Panc1 (cell line): Measurements from ENCODE around the gene GTPBP1.

Experiments used
- TCF7L2 ChIP-seq: IDR thresholded peaks from 2 replicates; pipeline ENCODE4 v1.6.1; 2011; ENCODE audit warnings: mild to moderate bottlenecking, low read depth, low read length, inconsistent platforms
- TF ChIP-seq, protein P1 (sequence below): fragments of 450-650 bp; IDR thresholded peaks from 2 replicates; pipeline ENCODE4 v1.5.1; 2017; ENCODE audit warnings: mild to moderate bottlenecking

DNA sequence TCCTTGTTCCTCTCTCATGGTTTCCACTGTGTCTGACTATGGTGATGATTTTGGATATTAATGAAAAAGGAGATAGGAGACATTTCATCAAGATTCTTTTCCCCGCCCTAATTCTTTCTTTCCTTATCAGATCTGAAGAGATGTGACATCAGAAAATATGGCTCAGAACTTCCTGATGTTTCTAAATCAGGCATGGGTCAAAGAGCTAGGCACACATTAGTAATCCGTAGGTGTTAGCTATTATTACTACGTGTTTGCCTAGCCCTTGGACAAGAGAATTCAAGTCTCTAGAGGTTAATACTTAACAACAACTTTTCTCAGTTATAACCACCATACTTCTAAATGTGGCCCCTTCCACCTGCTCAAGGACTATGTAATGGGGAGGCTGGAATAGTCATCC lies 10.8 kb upstream of the GTPBP1 start:
- TF ChIP-seq TCF7L2: no peak
- TF ChIP-seq, protein P1, sequence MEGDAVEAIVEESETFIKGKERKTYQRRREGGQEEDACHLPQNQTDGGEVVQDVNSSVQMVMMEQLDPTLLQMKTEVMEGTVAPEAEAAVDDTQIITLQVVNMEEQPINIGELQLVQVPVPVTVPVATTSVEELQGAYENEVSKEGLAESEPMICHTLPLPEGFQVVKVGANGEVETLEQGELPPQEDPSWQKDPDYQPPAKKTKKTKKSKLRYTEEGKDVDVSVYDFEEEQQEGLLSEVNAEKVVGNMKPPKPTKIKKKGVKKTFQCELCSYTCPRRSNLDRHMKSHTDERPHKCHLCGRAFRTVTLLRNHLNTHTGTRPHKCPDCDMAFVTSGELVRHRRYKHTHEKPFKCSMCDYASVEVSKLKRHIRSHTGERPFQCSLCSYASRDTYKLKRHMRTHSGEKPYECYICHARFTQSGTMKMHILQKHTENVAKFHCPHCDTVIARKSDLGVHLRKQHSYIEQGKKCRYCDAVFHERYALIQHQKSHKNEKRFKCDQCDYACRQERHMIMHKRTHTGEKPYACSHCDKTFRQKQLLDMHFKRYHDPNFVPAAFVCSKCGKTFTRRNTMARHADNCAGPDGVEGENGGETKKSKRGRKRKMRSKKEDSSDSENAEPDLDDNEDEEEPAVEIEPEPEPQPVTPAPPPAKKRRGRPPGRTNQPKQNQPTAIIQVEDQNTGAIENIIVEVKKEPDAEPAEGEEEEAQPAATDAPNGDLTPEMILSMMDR: no peak
